Measurements from ENCODE around the gene FER1L5. TPM values are rescaled to one million over a fixed set of nuclear protein-coding genes. Genes with fewer than 3 reads are reported as not detected.

The FER1L5 gene
- total RNA-seq (not detected in 2 replicates), polyA plus RNA-seq (not detected in 2 replicates), polyA minus RNA-seq (not detected in 2 replicates)
- 0.02 TPM for total RNA-seq (2013)

DNA sequence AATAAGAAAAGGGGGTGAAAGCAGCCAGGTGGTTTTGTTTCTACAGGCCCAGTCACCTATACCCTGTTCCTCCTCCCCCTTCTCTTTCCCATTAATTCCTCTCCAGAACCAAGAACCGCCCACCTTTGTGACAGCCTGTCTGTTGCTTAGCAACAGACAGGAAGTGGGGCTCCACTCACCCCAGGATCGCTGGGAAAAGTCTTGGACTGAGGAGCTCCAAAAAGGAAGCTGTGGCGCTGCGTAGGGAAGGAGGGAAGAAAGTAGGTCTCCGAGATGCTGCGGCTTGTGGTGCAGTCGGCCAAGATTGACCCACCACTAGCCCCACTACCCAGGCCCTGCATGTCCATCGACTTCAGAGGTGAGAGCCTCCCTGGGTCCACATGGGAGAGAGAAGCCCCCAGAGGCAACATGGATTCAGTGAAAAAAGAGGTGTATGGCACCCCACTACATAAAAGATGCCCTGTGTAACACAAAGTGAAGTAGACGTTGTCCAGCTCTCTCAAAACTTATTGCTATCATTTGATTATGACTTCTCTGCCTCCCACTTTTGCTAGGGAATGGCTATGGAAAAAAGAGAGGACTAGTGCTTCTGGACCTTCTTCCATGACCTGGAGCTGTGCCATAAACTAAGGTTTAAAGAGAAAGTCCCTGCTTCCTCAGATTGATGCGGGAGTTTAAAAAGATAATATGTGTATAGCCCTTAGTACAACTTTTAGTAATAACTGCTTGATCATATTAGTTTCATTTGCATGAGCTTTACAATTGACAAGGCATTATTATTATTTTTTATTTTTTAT is at the start of gene FER1L5:
TSS of gene FER1L5 (plus strand) at position 201 of the 797 bp plus-strand sequence. CDS start at position 274, 73 bp downstream.
- Mint-ChIP-seq H3K4me3 (no peak within 1 kb of the TSS), H3K4me1 (peaks cover 11% of the 10 kb centered on the region), H3K9me3 (ENCODE audit: insufficient read depth) (no peaks in the 10 kb centered on the region), H3K27me3 (peaks cover 4% of the 10 kb centered on the region), H3K27ac (no peak within 1 kb of the TSS)
- Histone ChIP-seq H3K27ac (ENCODE audit: low read length in 2 of 2) (no peak within 1 kb of the TSS), H3K4me3 (ENCODE audit: control extremely low read depth in 1 of 5, extremely low read depth in 1 of 5, insufficient read depth in 1 of 5, low read depth in 2 of 5, low read length in 4 of 5) (no peak within 1 kb of the TSS), H3K36me3 (replicated peaks in 1 of 2; ENCODE audit: control extremely low read depth in 1 of 2, control insufficient read depth in 1 of 2, extremely low read depth in 1 of 2, insufficient read depth in 2 of 2, low read length in 1 of 2) (no peaks in the 10 kb centered on the region), H3K79me2 (ENCODE audit: control insufficient read depth, insufficient read depth, low read length) (peaks cover 1% of the 10 kb centered on the region), H2AFZ (ENCODE audit: insufficient read depth, low read depth, low read length, poor library complexity, severe bottlenecking) (no peak within 1 kb of the TSS), H3K27me3 (replicated peaks in 1 of 4; ENCODE audit: control extremely low read depth in 1 of 4, control insufficient read depth in 3 of 4, insufficient read depth in 4 of 4, low read length in 3 of 4) (no peaks in the 10 kb centered on the region), H3K4me2 (replicated peaks; ENCODE audit: low read depth, low read length, poor library complexity, severe bottlenecking) (no peak within 1 kb of the TSS), H3K9me3 (ENCODE audit: control extremely low read depth in 1 of 3, control insufficient read depth in 2 of 3, insufficient read depth in 1 of 3, low read length in 2 of 3) (peaks cover 0 to 2% (median 0%) of the 10 kb centered on the region in 3 donors), H3K4me1 (ENCODE audit: control insufficient read depth in 2 of 2, insufficient read depth in 2 of 2, low read length in 2 of 2) (peaks cover 4 to 6% of the 10 kb centered on the region in 2 donors), H3K9ac (ENCODE audit: low read length) (no peak within 1 kb of the TSS), H4K20me1 (ENCODE audit: control insufficient read depth, insufficient read depth, low read length, poor library complexity, severe bottlenecking) (no peaks in the 10 kb centered on the region)
- TF ChIP-seq, protein P1, sequence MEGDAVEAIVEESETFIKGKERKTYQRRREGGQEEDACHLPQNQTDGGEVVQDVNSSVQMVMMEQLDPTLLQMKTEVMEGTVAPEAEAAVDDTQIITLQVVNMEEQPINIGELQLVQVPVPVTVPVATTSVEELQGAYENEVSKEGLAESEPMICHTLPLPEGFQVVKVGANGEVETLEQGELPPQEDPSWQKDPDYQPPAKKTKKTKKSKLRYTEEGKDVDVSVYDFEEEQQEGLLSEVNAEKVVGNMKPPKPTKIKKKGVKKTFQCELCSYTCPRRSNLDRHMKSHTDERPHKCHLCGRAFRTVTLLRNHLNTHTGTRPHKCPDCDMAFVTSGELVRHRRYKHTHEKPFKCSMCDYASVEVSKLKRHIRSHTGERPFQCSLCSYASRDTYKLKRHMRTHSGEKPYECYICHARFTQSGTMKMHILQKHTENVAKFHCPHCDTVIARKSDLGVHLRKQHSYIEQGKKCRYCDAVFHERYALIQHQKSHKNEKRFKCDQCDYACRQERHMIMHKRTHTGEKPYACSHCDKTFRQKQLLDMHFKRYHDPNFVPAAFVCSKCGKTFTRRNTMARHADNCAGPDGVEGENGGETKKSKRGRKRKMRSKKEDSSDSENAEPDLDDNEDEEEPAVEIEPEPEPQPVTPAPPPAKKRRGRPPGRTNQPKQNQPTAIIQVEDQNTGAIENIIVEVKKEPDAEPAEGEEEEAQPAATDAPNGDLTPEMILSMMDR (IDR thresholded peaks at IDR 0.05), result no peak
- no peak for TF ChIP-seq EZH2 (IDR thresholded peaks at IDR 0.05; ENCODE audit: borderline replicate concordance, insufficient read depth, low read depth, low read length, poor library complexity, severe bottlenecking)
- ATAC-seq (ENCODE audit: low read depth) (no peak), DNase-seq (no peak)
- ChIA-PET POLR2A (no interaction called here), CTCF (interaction anchor here (1.5 kb wide), 1 partner anchor 120 kb away, joined by 5 read pairs; no protein-coding TSS in a partner anchor)
- intact Hi-C loops (cut with micrococcal nuclease), result no loop called here
- 66% methylated on average over 4 of the region's 10 CpGs for WGBS (ENCODE audit: insufficient coverage)

DNA sequence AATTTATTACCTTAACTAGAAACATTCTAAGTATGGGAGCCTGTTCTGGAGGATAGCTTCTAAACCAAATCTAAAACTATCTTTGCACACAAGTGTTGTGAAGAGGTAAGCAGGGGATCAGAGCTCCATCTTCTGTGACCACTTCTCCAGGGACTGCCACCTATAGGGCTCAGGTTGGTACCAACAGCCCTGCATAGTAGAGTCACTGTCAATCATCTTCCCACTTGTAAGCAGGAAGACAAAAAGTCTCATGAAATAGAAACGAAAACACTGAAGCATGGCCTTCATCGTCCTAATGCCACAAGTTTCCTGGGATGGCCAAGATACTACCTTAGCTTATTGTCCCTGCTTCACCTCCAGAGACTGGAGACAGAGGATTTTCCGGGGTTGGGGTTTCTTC is 48.3 kb upstream of the FER1L5 start:
- Mint-ChIP-seq H3K9me3 (ENCODE audit: insufficient read depth) (no peaks in the 10 kb centered on the region), H3K27me3 (no peaks in the 10 kb centered on the region), H3K27ac (no peak overlapping the region), H3K4me1 (no peaks in the 10 kb centered on the region), H3K4me3 (no peak overlapping the region)
- H3K9me3 ChIP-seq (ENCODE audit: control extremely low read depth in 1 of 3, control insufficient read depth in 2 of 3, insufficient read depth in 1 of 3, low read length in 2 of 3), result no peaks in the 10 kb centered on the region
- peaks cover 10 to 56% of the 10 kb centered on the region in 2 experiments for H3K36me3 ChIP-seq (replicated peaks in 1 of 2; ENCODE audit: control extremely low read depth in 1 of 2, control insufficient read depth in 1 of 2, extremely low read depth in 1 of 2, insufficient read depth in 2 of 2, low read length in 1 of 2)
- WGBS (ENCODE audit: insufficient coverage), result 39% methylated on average over 3 of the region's 3 CpGs
- H3K27me3 ChIP-seq (replicated peaks in 1 of 4; ENCODE audit: control extremely low read depth in 1 of 4, control insufficient read depth in 3 of 4, insufficient read depth in 4 of 4, low read length in 3 of 4), result no peaks in the 10 kb centered on the region
- ChIA-PET CTCF (interaction anchor here (1.0 kb wide), 1 partner anchor 10 kb away, joined by 3 read pairs; no protein-coding TSS in a partner anchor), POLR2A (no interaction called here)
- H3K4me2 ChIP-seq (replicated peaks; ENCODE audit: low read depth, low read length, poor library complexity, severe bottlenecking), result no peak overlapping the region
- DNase-seq (no peak), ATAC-seq (ENCODE audit: low read depth) (no peak)
- no peak overlapping the region for H3K27ac ChIP-seq (ENCODE audit: low read length in 2 of 2)
- H3K4me3 ChIP-seq (ENCODE audit: control extremely low read depth in 1 of 5, extremely low read depth in 1 of 5, insufficient read depth in 1 of 5, low read depth in 2 of 5, low read length in 4 of 5), result no peak overlapping the region
- no peaks in the 10 kb centered on the region for H3K79me2 ChIP-seq (ENCODE audit: control insufficient read depth, insufficient read depth, low read length)
- no peak for TF ChIP-seq EZH2 (IDR thresholded peaks at IDR 0.05; ENCODE audit: borderline replicate concordance, insufficient read depth, low read depth, low read length, poor library complexity, severe bottlenecking)
- TF ChIP-seq, protein P1 (IDR thresholded peaks at IDR 0.05), result no peak
- no peaks in the 10 kb centered on the region for H4K20me1 ChIP-seq (ENCODE audit: control insufficient read depth, insufficient read depth, low read length, poor library complexity, severe bottlenecking)
- no peak overlapping the region for H3K9ac ChIP-seq (ENCODE audit: low read length)
- no peaks in the 10 kb centered on the region for H3K4me1 ChIP-seq (ENCODE audit: control insufficient read depth in 2 of 2, insufficient read depth in 2 of 2, low read length in 2 of 2)
- H2AFZ ChIP-seq (ENCODE audit: insufficient read depth, low read depth, low read length, poor library complexity, severe bottlenecking), result no peak overlapping the region
- intact Hi-C loops (cut with micrococcal nuclease), result no loop called here
